Dedifferentiated amniotic fluid mesenchymal stem cell (primary cell): ENCODE results near the gene CRIM1.

Source experiments
- DNase-seq: peaks from one replicate; pipeline ENCODE4 v3.0.0-alpha.2; 2016; ENCODE audit errors: extremely low spot score

Gene CRIM1

GRCh38 chr2:36423619-36424120 is 68.1 kb downstream of the CRIM1 start:
- DNase-seq, result no peak

GRCh38 chr2:36425608-36426355 is 70.2 kb downstream of the CRIM1 start:
- DNase-seq, result peak; percentile 57

- DNase-seq, result no peak
Observed at GRCh38 chr2:36427790-36428243, 72.2 kb downstream of the CRIM1 start.

- DNase-seq, result no peak
Observed at GRCh38 chr2:36430549-36430948, 75.0 kb downstream of the CRIM1 start.

- no peak for DNase-seq
Observed at GRCh38 chr2:36432479-36432878, 76.9 kb downstream of the CRIM1 start.

- peak; percentile 84 for DNase-seq
Observed at GRCh38 chr2:36433311-36434217, 78.0 kb downstream of the CRIM1 start.

- peak; percentile 95 for DNase-seq
Observed at GRCh38 chr2:36438449-36438977, 82.9 kb downstream of the CRIM1 start.

- DNase-seq, result no peak
Observed at GRCh38 chr2:36439084-36439483, 83.5 kb downstream of the CRIM1 start.

- DNase-seq, result no peak
Observed at GRCh38 chr2:36441065-36441625, 85.6 kb downstream of the CRIM1 start.

GRCh38 chr2:36441816-36442215 is 86.2 kb downstream of the CRIM1 start:
- no peak for DNase-seq

- DNase-seq, result no peak
Observed at GRCh38 chr2:36444216-36444936, 88.8 kb downstream of the CRIM1 start.

- DNase-seq, result no peak
Observed at GRCh38 chr2:36445185-36445866, 89.7 kb downstream of the CRIM1 start.

- no peak for DNase-seq
Observed at GRCh38 chr2:36446294-36446693, 90.7 kb downstream of the CRIM1 start.

- no peak for DNase-seq
Observed at GRCh38 chr2:36449213-36449612, 93.6 kb downstream of the CRIM1 start.

- no peak for DNase-seq
Observed at GRCh38 chr2:36449943-36450392, 94.4 kb downstream of the CRIM1 start.

GRCh38 chr2:36450466-36451196 is 95.1 kb downstream of the CRIM1 start:
- peak; percentile 54 for DNase-seq

- no peak for DNase-seq
Observed at GRCh38 chr2:36451512-36451911, 95.9 kb downstream of the CRIM1 start.

GRCh38 chr2:36452260-36452659 is 96.7 kb downstream of the CRIM1 start:
- DNase-seq, result peak; percentile 86

- no peak for DNase-seq
Observed at GRCh38 chr2:36453652-36454051, 98.1 kb downstream of the CRIM1 start.

- DNase-seq, result no peak
Observed at GRCh38 chr2:36455011-36455410, 99.4 kb downstream of the CRIM1 start.
